ENCODE results near the gene VPS18.

DNA sequence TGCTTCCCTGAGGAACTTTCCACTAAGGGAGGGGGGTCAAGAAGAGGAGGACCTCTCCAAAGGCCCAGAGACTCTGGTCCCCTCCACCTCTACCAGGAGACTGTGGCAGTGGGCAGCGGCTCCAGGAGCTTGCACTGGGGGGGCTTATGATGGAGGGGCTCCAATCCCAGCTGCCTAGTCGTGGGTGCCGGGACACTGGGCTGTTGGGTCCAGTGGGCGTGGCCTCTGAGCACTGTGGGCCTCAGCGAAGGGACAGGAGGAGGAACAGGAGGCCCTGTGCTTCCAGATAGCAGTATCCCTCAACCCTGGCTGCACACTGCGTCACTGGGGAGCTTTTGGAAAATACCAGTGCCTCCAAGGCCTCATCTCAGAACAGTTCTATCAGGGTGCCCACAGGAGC is 21.4 kb downstream of the VPS18 start:
- TF ChIP-seq, protein P1, sequence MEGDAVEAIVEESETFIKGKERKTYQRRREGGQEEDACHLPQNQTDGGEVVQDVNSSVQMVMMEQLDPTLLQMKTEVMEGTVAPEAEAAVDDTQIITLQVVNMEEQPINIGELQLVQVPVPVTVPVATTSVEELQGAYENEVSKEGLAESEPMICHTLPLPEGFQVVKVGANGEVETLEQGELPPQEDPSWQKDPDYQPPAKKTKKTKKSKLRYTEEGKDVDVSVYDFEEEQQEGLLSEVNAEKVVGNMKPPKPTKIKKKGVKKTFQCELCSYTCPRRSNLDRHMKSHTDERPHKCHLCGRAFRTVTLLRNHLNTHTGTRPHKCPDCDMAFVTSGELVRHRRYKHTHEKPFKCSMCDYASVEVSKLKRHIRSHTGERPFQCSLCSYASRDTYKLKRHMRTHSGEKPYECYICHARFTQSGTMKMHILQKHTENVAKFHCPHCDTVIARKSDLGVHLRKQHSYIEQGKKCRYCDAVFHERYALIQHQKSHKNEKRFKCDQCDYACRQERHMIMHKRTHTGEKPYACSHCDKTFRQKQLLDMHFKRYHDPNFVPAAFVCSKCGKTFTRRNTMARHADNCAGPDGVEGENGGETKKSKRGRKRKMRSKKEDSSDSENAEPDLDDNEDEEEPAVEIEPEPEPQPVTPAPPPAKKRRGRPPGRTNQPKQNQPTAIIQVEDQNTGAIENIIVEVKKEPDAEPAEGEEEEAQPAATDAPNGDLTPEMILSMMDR (IDR thresholded peaks at IDR 0.05; ENCODE audit: low read length) = no peak
- no peak for TF ChIP-seq EZH2 (IDR thresholded peaks at IDR 0.05; ENCODE audit: borderline replicate concordance, low read length)
